Liver (tissue), 9 donors: ENCODE measurements around the gene COL12A1. TPM values are rescaled to one million over a fixed set of nuclear protein-coding genes. Genes with fewer than 3 reads are reported as not detected.

Source experiments
- DNase-seq: peaks from one replicate; pipeline ENCODE4 v3.0.0-alpha.2; 2017; ENCODE audit warnings: low spot score
- H3K27ac ChIP-seq, 2 donors: one replicate each; pipeline ENCODE4 v1.7.0; 2013; ENCODE audit warnings: inconsistent platforms in 2 of 2, low read length in 2 of 2, control low read depth in 1 of 2, low read depth in 1 of 2, mild to moderate bottlenecking in 1 of 2
- H3K27me3 ChIP-seq, 4 donors: one replicate each; pipeline versions ENCODE4 v1.6.1 to v1.7.0; 2013; ENCODE audit warnings: low read length in 3 of 4, inconsistent platforms in 1 of 4, mild to moderate bottlenecking in 1 of 4, moderate library complexity in 1 of 4; ENCODE audit not compliant: control insufficient read depth in 4 of 4, insufficient read depth in 4 of 4
- H3K36me3 ChIP-seq, 4 donors: one replicate each; pipeline versions ENCODE4 v1.6.1 to v1.7.0; 2013; ENCODE audit warnings: low read length in 3 of 4, mild to moderate bottlenecking in 3 of 4, low read depth in 1 of 4, moderate library complexity in 1 of 4; ENCODE audit not compliant: control insufficient read depth in 4 of 4, insufficient read depth in 3 of 4
- H3K4me1 ChIP-seq, 4 donors: one replicate each; pipeline versions ENCODE4 v1.6.1 to v1.7.0; 2013; ENCODE audit warnings: low read length in 3 of 4, mild to moderate bottlenecking in 3 of 4, moderate library complexity in 1 of 4; ENCODE audit not compliant: control insufficient read depth in 4 of 4, insufficient read depth in 4 of 4
- H3K4me3 ChIP-seq, 3 donors: one replicate each; pipeline versions ENCODE4 v1.6.1 to v1.7.0; 2013; ENCODE audit warnings: low read length in 3 of 3, control low read depth in 1 of 3, low read depth in 1 of 3, mild to moderate bottlenecking in 1 of 3
- H3K9ac ChIP-seq, 2 donors: one replicate each; pipeline ENCODE4 v1.7.0; 2013; ENCODE audit warnings: low read length in 2 of 2, mild to moderate bottlenecking in 2 of 2, moderate library complexity in 2 of 2, control low read depth in 1 of 2, low read depth in 1 of 2
- H3K9me3 ChIP-seq, 4 donors: one replicate each; pipeline versions ENCODE4 v1.6.1 to v1.7.0; 2013; ENCODE audit warnings: low read length in 3 of 4; ENCODE audit not compliant: control insufficient read depth in 4 of 4
- EGR1 ChIP-seq, 2 donors: IDR thresholded peaks; 2 replicates each; pipeline ENCODE4 v1.6.1; 2016 to 2018; ENCODE audit warnings: antibody characterized with exemption in 2 of 2, low read depth in 2 of 2
- FOXA1 ChIP-seq: IDR thresholded peaks from 2 replicates; pipeline ENCODE4 v1.6.1; 2016; ENCODE audit warnings: antibody characterized with exemption
- FOXA2 ChIP-seq: IDR thresholded peaks from 2 replicates; pipeline ENCODE4 v1.6.1; 2016; ENCODE audit warnings: antibody characterized with exemption
- GABPA ChIP-seq, 2 donors: IDR thresholded peaks in 1 of 2; conservative IDR thresholded peaks in 1 of 2; 2 replicates each; pipeline ENCODE4 v1.6.1; 2016; ENCODE audit warnings: antibody characterized with exemption in 2 of 2, mild to moderate bottlenecking in 1 of 2, moderate library complexity in 1 of 2
- HNF4A ChIP-seq, 2 donors: conservative IDR thresholded peaks; 2 replicates each; pipeline ENCODE4 v1.6.1; 2016; ENCODE audit warnings: antibody characterized with exemption in 2 of 2, mild to moderate bottlenecking in 2 of 2
- HNF4G ChIP-seq: IDR thresholded peaks from 2 replicates; pipeline ENCODE4 v1.6.1; 2016; ENCODE audit warnings: antibody characterized with exemption
- JUND ChIP-seq, 2 donors: IDR thresholded peaks; 2 replicates each; pipeline ENCODE4 v1.6.1; 2016; ENCODE audit warnings: antibody characterized with exemption in 2 of 2
- NR2F2 ChIP-seq: IDR thresholded peaks from 2 replicates; pipeline ENCODE4 v1.6.1; 2016; ENCODE audit warnings: antibody characterized with exemption
- RAD21 ChIP-seq, 2 donors: IDR thresholded peaks; 2 replicates each; pipeline ENCODE4 v1.6.1; 2016; ENCODE audit warnings: antibody characterized with exemption in 2 of 2, mild to moderate bottlenecking in 2 of 2
- RXRA ChIP-seq, 2 donors: IDR thresholded peaks; 2 replicates each; pipeline ENCODE4 v1.6.1; 2017 to 2018; ENCODE audit warnings: antibody characterized with exemption in 2 of 2, mild to moderate bottlenecking in 1 of 2
- SP1 ChIP-seq: IDR thresholded peaks from 2 replicates; pipeline ENCODE4 v1.6.1; 2018; ENCODE audit warnings: antibody characterized with exemption, mild to moderate bottlenecking
- TAF1 ChIP-seq: conservative IDR thresholded peaks from 2 replicates; pipeline ENCODE4 v1.6.1; 2016; ENCODE audit warnings: antibody characterized with exemption, mild to moderate bottlenecking
- YY1 ChIP-seq: IDR thresholded peaks from 2 replicates; pipeline ENCODE4 v1.6.1; 2016; ENCODE audit warnings: antibody characterized with exemption, mild to moderate bottlenecking
- ZBTB33 ChIP-seq: IDR thresholded peaks from 2 replicates; pipeline ENCODE4 v1.6.1; 2016; ENCODE audit warnings: antibody characterized with exemption
- WGBS: extraction: QIAGEN DNeasy Blood & Tissue Kit; methylation state at CpG from one replicate; pipeline ENCODE4 v1.1.7; 2013; 5-methylcytosine and 5-hydroxymethylcytosine counted together
- polyA plus RNA-seq, 2 donors: library from polyadenylated mRNA; stranded (reverse) in 1 of 2; unstranded in 1 of 2; fragments of 200-250 nt in 1 of 2; fragments of >200 nt in 1 of 2; fragmentation: Nextera tagmentation in 1 of 2; extraction: Ambion mirVana in 1 of 2; gene quantifications; one replicate each; pipeline versions ENCODE4 v1.2.1 to v1.2.3, GENCODE V29; 2013 to 2015
- total RNA-seq, 2 donors: library from RNA; depleted of rRNA; stranded (reverse); fragments of >200 nt; gene quantifications; one replicate each; pipeline ENCODE4 v1.2.3, GENCODE V29; 2014
- TF ChIP-seq, protein P1 (sequence below): IDR thresholded peaks from 2 replicates; pipeline ENCODE4 v1.6.1; 2016; ENCODE audit warnings: antibody characterized with exemption
- TF ChIP-seq, protein P2 (sequence below): IDR thresholded peaks from 2 replicates; pipeline ENCODE4 v1.6.1; 2016; ENCODE audit warnings: antibody characterized with exemption, mild to moderate bottlenecking
- TF ChIP-seq, protein P3 (sequence below): IDR thresholded peaks from 2 replicates; pipeline ENCODE4 v1.6.1; 2016; ENCODE audit warnings: antibody characterized with exemption
- TF ChIP-seq, protein P4 (sequence below): fragments of 150-350 bp; IDR thresholded peaks from 2 replicates; pipeline ENCODE4 v1.5.1; 2017; ENCODE audit warnings: improper control_type of control experiment, low read depth, low read length; ENCODE audit not compliant: missing input control
- donor health status: healthy.
- donor health status: healthy.
- donor health status: healthy.
- donor health status: healthy.
- donor health status: healthy.

Gene COL12A1
- total and polyA plus RNA-seq, 4 donors: 0.15 to 5.1 (median 1.8) TPM

DNA sequence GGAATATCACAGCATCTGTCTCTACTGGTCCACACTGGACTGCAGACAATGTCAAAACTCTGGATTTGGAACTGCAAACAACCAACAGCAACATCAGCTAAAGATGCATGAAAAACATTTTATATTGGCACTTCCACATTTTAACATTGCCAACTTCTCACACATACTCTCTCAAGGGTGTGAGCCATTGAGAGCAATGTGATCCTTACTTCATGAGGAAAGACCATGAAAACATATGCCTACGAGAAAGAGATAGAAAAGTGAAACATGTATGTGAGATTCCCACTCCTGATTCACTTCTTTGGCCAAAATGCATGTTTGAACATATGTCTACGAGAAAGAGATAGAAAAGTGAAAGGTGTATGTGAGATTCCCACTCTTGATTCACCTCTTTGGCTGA lies 99.4 kb downstream of the COL12A1 start:
- no peak for DNase-seq
- TF ChIP-seq SP1 (no peak), RAD21 (IDR thresholded peaks at IDR 0.05) (no peak), HNF4G (no peak), JUND (IDR thresholded peaks at IDR 0.05) (no peak), GABPA (IDR thresholded peaks at IDR 0.05 in 1 of 2, conservative IDR thresholded peaks at IDR 0.05 in 1 of 2) (no peak)

DNA sequence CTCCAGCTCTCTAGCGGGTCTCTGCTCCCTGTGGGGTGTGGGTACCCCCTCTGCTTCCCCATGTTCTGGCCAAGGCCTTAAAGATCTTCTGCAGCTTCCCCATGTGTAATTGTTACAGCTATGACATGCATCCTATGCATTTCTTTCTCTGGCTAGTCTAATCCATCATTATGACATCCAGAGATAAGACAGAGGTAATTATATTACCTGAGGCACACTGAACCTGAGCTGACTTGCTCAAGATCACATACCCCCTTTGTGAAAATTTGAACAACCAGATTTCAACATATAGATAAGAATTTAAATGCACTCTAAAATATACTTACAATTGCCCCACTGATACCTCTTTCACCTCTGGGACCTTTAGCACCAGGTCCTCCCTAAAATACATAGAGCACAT lies 102.4 kb downstream of the COL12A1 start:
- H3K4me3 ChIP-seq: no peak overlapping the region
- no peak for DNase-seq
- no peaks in the 10 kb centered on the region for H3K9me3 ChIP-seq
- no peak overlapping the region for H3K27ac ChIP-seq
- H3K4me1 ChIP-seq: peaks cover 0 to 3% (median 1%) of the 10 kb centered on the region in 4 donors
- no peaks in the 10 kb centered on the region for H3K36me3 ChIP-seq
- TF ChIP-seq GABPA (IDR thresholded peaks at IDR 0.05 in 1 of 2, conservative IDR thresholded peaks at IDR 0.05 in 1 of 2): no peak
- TF ChIP-seq FOXA1: no peak
- TF ChIP-seq HNF4G: no peak
- no peak for TF ChIP-seq JUND (IDR thresholded peaks at IDR 0.05)
- TF ChIP-seq, protein P1, sequence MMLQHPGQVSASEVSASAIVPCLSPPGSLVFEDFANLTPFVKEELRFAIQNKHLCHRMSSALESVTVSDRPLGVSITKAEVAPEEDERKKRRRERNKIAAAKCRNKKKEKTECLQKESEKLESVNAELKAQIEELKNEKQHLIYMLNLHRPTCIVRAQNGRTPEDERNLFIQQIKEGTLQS: no peak
- no peak for TF ChIP-seq YY1
- TF ChIP-seq HNF4A (conservative IDR thresholded peaks at IDR 0.05): no peak
- TF ChIP-seq NR2F2: no peak
- no peak for TF ChIP-seq FOXA2
- TF ChIP-seq EGR1 (IDR thresholded peaks at IDR 0.05; ENCODE audit: low read depth in 2 of 2): no peak
- TF ChIP-seq RAD21 (IDR thresholded peaks at IDR 0.05): no peak
- TF ChIP-seq, protein P2, sequence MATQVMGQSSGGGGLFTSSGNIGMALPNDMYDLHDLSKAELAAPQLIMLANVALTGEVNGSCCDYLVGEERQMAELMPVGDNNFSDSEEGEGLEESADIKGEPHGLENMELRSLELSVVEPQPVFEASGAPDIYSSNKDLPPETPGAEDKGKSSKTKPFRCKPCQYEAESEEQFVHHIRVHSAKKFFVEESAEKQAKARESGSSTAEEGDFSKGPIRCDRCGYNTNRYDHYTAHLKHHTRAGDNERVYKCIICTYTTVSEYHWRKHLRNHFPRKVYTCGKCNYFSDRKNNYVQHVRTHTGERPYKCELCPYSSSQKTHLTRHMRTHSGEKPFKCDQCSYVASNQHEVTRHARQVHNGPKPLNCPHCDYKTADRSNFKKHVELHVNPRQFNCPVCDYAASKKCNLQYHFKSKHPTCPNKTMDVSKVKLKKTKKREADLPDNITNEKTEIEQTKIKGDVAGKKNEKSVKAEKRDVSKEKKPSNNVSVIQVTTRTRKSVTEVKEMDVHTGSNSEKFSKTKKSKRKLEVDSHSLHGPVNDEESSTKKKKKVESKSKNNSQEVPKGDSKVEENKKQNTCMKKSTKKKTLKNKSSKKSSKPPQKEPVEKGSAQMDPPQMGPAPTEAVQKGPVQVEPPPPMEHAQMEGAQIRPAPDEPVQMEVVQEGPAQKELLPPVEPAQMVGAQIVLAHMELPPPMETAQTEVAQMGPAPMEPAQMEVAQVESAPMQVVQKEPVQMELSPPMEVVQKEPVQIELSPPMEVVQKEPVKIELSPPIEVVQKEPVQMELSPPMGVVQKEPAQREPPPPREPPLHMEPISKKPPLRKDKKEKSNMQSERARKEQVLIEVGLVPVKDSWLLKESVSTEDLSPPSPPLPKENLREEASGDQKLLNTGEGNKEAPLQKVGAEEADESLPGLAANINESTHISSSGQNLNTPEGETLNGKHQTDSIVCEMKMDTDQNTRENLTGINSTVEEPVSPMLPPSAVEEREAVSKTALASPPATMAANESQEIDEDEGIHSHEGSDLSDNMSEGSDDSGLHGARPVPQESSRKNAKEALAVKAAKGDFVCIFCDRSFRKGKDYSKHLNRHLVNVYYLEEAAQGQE: no peak
- no peak for TF ChIP-seq TAF1
- no peak for TF ChIP-seq ZBTB33
- no peak for TF ChIP-seq RXRA (IDR thresholded peaks at IDR 0.05)
- TF ChIP-seq, protein P3, sequence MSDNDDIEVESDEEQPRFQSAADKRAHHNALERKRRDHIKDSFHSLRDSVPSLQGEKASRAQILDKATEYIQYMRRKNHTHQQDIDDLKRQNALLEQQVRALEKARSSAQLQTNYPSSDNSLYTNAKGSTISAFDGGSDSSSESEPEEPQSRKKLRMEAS: no peak
- TF ChIP-seq, protein P4, sequence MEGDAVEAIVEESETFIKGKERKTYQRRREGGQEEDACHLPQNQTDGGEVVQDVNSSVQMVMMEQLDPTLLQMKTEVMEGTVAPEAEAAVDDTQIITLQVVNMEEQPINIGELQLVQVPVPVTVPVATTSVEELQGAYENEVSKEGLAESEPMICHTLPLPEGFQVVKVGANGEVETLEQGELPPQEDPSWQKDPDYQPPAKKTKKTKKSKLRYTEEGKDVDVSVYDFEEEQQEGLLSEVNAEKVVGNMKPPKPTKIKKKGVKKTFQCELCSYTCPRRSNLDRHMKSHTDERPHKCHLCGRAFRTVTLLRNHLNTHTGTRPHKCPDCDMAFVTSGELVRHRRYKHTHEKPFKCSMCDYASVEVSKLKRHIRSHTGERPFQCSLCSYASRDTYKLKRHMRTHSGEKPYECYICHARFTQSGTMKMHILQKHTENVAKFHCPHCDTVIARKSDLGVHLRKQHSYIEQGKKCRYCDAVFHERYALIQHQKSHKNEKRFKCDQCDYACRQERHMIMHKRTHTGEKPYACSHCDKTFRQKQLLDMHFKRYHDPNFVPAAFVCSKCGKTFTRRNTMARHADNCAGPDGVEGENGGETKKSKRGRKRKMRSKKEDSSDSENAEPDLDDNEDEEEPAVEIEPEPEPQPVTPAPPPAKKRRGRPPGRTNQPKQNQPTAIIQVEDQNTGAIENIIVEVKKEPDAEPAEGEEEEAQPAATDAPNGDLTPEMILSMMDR: no peak
- no peak for TF ChIP-seq SP1
- peaks cover 0 to 4% (median 0%) of the 10 kb centered on the region in 4 donors for H3K27me3 ChIP-seq
- 75% methylated on average over 1 of the region's 1 CpG for WGBS
- no peak overlapping the region for H3K9ac ChIP-seq

More for the DNA sequence above, 99.4 kb downstream of the COL12A1 start:
- whole genome bisulfite sequencing: 90% methylated on average over 2 of the region's 2 CpGs
- Histone ChIP-seq H3K36me3 (no peaks in the 10 kb centered on the region), H3K9ac (no peak overlapping the region), H3K4me3 (no peak overlapping the region), H3K4me1 (no peaks in the 10 kb centered on the region), H3K27me3 (peaks cover 0 to 2% (median 0%) of the 10 kb centered on the region in 4 donors), H3K27ac (no peak overlapping the region), H3K9me3 (no peaks in the 10 kb centered on the region)
